HFFc6 (cell line): Measurements from ENCODE around the gene EPHA1. TPM values are rescaled to one million over a fixed set of nuclear protein-coding genes. Genes with fewer than 3 reads are reported as not detected.

Experiments
- microRNA-seq: library from miRNA; unstranded; fragments of <30 nt; microRNA quantifications from one replicate; pipeline ENCODE4, GENCODE V29; 2019
- total RNA-seq, 6 experiments: library from RNA; stranded (reverse); fragmentation: NEBNext Ultra II Directional; extraction: Animal tissue kit (Norgen Biotek cat#: 25700); gene quantifications; 2 replicates in 1 of 6; 3 replicates in 5 of 6; pipeline ENCODE4 v1.2.3, GENCODE V29; 2021

The EPHA1 gene
- total RNA-seq, 6 experiments from 2014 or later, result not detected

Small RNA genes lying within 50 kb of the gene (microRNA-seq; reads per million reads assigned to microRNA genes)
- 5.4 reads per million for gene MIR6892

Other genes with a start within 250 kb of the EPHA1 start
- not detected for gene TAS2R39, start 225.4 kb downstream of the EPHA1 start, total RNA-seq
- gene TAS2R40, start 186.8 kb downstream of the EPHA1 start, total RNA-seq, result not detected
- gene GSTK1, start 145.4 kb downstream of the EPHA1 start, total RNA-seq, result 100 to 1,000 TPM in 2 of 6 experiments, 10 to 100 TPM in 4; 85.6 to 102 (median 89.4) TPM
- gene TMEM139, start 123.9 kb downstream of the EPHA1 start, total RNA-seq, result under 1 TPM in 1 of 6 experiments, not detected in 5; 0.25 TPM
- gene CASP2, start 120.5 kb downstream of the EPHA1 start, total RNA-seq, result 10 to 100 TPM; 22.4 to 29.6 (median 25.0) TPM
- gene CLCN1, start 92.7 kb downstream of the EPHA1 start, total RNA-seq, result not detected
- 1 to 10 TPM in 3 of 6 experiments, under 1 TPM in 3; 0.70 to 1.3 (median 0.98) TPM for gene FAM131B, start 46.1 kb downstream of the EPHA1 start, total RNA-seq
- 100 to 1,000 TPM; 491 to 576 (median 546) TPM for gene ZYX, start 27.5 kb downstream of the EPHA1 start, total RNA-seq
- gene TAS2R60, start 34.6 kb upstream of the EPHA1 start, total RNA-seq, result not detected
- not detected for gene TAS2R41, start 69.0 kb upstream of the EPHA1 start, total RNA-seq
- under 1 TPM in 3 of 6 experiments, not detected in 3; 0.07 to 0.10 (median 0.08) TPM for gene CTAGE15, start 162.9 kb upstream of the EPHA1 start, total RNA-seq
- gene TCAF2, start 212.1 kb upstream of the EPHA1 start, total RNA-seq, result 1 to 10 TPM; 1.3 to 2.1 (median 1.3) TPM